Osteoblast (primary cell): ENCODE results near the gene FASN. TPM values are rescaled to one million over a fixed set of nuclear protein-coding genes. Genes with fewer than 3 reads are reported as not detected.

Experiments
- DNase-seq: peaks from one replicate; pipeline ENCODE4 v3.0.0; 2011; ENCODE audit warnings: low spot score, mixed read lengths; ENCODE audit not compliant: insufficient read length; ENCODE audit errors: missing footprints
- H2AFZ ChIP-seq: 2 replicates; pipeline ENCODE4 v1.6.0; 2011; ENCODE audit warnings: mild to moderate bottlenecking, low read length
- H3K27ac ChIP-seq: 2 replicates; pipeline ENCODE4 v1.5.1; 2011; ENCODE audit warnings: mild to moderate bottlenecking, low read depth, low read length, moderate library complexity
- H3K27me3 ChIP-seq: 2 replicates; pipeline ENCODE4 v1.6.0; 2012; ENCODE audit warnings: mild to moderate bottlenecking, control low read depth, inconsistent platforms, low read length, moderate library complexity; ENCODE audit not compliant: insufficient read depth
- H3K36me3 ChIP-seq: 2 replicates; pipeline ENCODE4 v1.5.1; 2011; ENCODE audit warnings: mild to moderate bottlenecking, low read length, control low read depth, moderate library complexity; ENCODE audit not compliant: insufficient read depth
- H3K4me1 ChIP-seq: 2 replicates; pipeline ENCODE4 v1.5.1; 2011; ENCODE audit warnings: mild to moderate bottlenecking, low read length, control low read depth, moderate library complexity; ENCODE audit not compliant: insufficient read depth
- H3K4me2 ChIP-seq: 2 replicates; pipeline ENCODE4 v1.6.0; 2011; ENCODE audit warnings: mild to moderate bottlenecking, low read length; ENCODE audit not compliant: insufficient read depth
- H3K4me3 ChIP-seq: fragments of 200-600 bp; sonication (generic); 3 replicates; pipeline ENCODE4 v1.5.1; 2012; ENCODE audit warnings: mild to moderate bottlenecking, low read length, inconsistent platforms; ENCODE audit not compliant: insufficient read depth
- H3K79me2 ChIP-seq: 2 replicates; pipeline ENCODE4 v1.6.0; 2012; ENCODE audit warnings: mild to moderate bottlenecking, low read length, control low read depth, inconsistent platforms; ENCODE audit not compliant: insufficient read depth
- H3K9me3 ChIP-seq: 2 replicates; pipeline ENCODE4 v1.5.1; 2011; ENCODE audit warnings: low read depth, low read length, control low read depth
- H4K20me1 ChIP-seq: 2 replicates; pipeline ENCODE4 v1.6.0; 2012; ENCODE audit warnings: mild to moderate bottlenecking, low read length, control low read depth; ENCODE audit not compliant: insufficient read depth
- CTCF ChIP-seq: IDR thresholded peaks from 2 replicates; pipeline ENCODE4 v1.5.1; 2011; ENCODE audit warnings: mild to moderate bottlenecking, low read depth, low read length, moderate library complexity; ENCODE audit errors: extremely low read depth
- total RNA-seq: library from RNA; depleted of rRNA; stranded (reverse); fragments of >200 nt; gene quantifications from 2 replicates; pipeline ENCODE4 v1.2.3, GENCODE V29; 2012

Gene FASN
- total RNA-seq, 1 donor, result 142 TPM

- TF ChIP-seq CTCF, result no peak
- Histone ChIP-seq H3K4me3 (peak overlapping the region; percentile 88), H3K9me3 (no peaks in the 10 kb centered on the region)
Observed at GRCh38 chr17:82063424-82064415, 34.3 kb downstream of the FASN start.

DNA sequence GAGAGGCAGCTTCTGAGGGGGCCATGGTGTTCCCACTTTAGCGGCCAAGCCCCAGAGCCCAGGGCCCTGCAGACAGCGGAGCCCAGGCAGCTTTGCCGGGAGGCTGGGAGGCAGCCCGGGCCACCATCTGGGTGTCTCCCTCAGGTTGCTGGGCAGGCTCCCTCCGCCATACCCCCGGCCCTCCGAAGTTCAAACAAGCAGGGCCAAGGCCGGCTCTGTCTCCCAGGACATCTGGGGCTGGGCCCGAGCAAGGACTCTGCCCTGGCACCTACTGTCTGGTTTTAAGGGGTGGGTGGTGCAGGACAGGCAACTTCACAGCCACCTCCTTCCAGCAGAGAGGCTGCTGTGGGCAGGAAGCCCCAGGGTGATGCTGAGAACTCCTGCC, 35.1 kb downstream of the FASN start:
- H3K27me3 ChIP-seq, result no peaks in the 10 kb centered on the region
- peak; percentile 73 for DNase-seq
- peaks cover 17% of the 10 kb centered on the region for H3K4me1 ChIP-seq
- H3K27ac ChIP-seq, result no peak overlapping the region
- no peak overlapping the region for H2AFZ ChIP-seq
- peaks cover 32% of the 10 kb centered on the region for H3K79me2 ChIP-seq
- H3K4me3 ChIP-seq, result no peak overlapping the region
- no peaks in the 10 kb centered on the region for H3K9me3 ChIP-seq
- no peak for TF ChIP-seq CTCF
- H4K20me1 ChIP-seq, result peaks cover 7% of the 10 kb centered on the region
- H3K36me3 ChIP-seq, result peaks cover 42% of the 10 kb centered on the region
- no peak overlapping the region for H3K4me2 ChIP-seq

More at GRCh38 chr17:82063424-82064415, 34.3 kb downstream of the FASN start:
- peak; percentile 62 for DNase-seq
- Histone ChIP-seq H3K4me2 (peak overlapping the region; percentile 95), H2AFZ (no peak overlapping the region), H3K27me3 (no peaks in the 10 kb centered on the region), H3K4me1 (peaks cover 17% of the 10 kb centered on the region), H3K36me3 (peaks cover 41% of the 10 kb centered on the region), H3K79me2 (peaks cover 32% of the 10 kb centered on the region), H3K27ac (no peak overlapping the region), H4K20me1 (peaks cover 7% of the 10 kb centered on the region)

GRCh38 chr17:82062076-82062983, 35.7 kb downstream of the FASN start:
- peaks cover 17% of the 10 kb centered on the region for H3K4me1 ChIP-seq
- peak; percentile 83 for DNase-seq
- H3K4me2 ChIP-seq, result no peak overlapping the region
- H4K20me1 ChIP-seq, result peaks cover 7% of the 10 kb centered on the region
- no peak overlapping the region for H3K27ac ChIP-seq
- H3K9me3 ChIP-seq, result no peaks in the 10 kb centered on the region
- peaks cover 42% of the 10 kb centered on the region for H3K36me3 ChIP-seq
- TF ChIP-seq CTCF, result no peak
- no peak overlapping the region for H2AFZ ChIP-seq
- no peaks in the 10 kb centered on the region for H3K27me3 ChIP-seq
- peaks cover 32% of the 10 kb centered on the region for H3K79me2 ChIP-seq
- H3K4me3 ChIP-seq, result no peak overlapping the region
